Left ventricle myocardium inferior (tissue), 1 donor: Measurements from ENCODE around the gene GPC5. TPM values are rescaled to one million over a fixed set of nuclear protein-coding genes. Genes with fewer than 3 reads are reported as not detected.
"Not testable (repeated sequence)": the region's sequence is repeated elsewhere in the genome, so short reads cannot be mapped to it uniquely, and the experiment has no call there.

Experiments used
- DNase-seq: peaks from one replicate; pipeline ENCODE4 v3.0.0-alpha.2; 2020
- H3K27ac ChIP-seq: fragments of 200-600 bp; replicated peaks from 2 replicates; pipeline ENCODE4 v1.8.0; 2021
- H3K27me3 ChIP-seq: fragments of 200-600 bp; 2 replicates; pipeline ENCODE4 v1.8.0; 2021; ENCODE audit warnings: low read depth
- H3K36me3 ChIP-seq: fragments of 200-600 bp; 2 replicates; pipeline ENCODE4 v1.8.0; 2021
- H3K4me1 ChIP-seq: fragments of 200-600 bp; 2 replicates; pipeline ENCODE4 v1.8.0; 2021
- H3K4me3 ChIP-seq: fragments of 200-600 bp; 2 replicates; pipeline ENCODE4 v1.8.0; 2021; ENCODE audit warnings: mild to moderate bottlenecking, moderate library complexity
- H3K9me3 ChIP-seq: fragments of 200-600 bp; replicated peaks from 2 replicates; pipeline ENCODE4 v1.8.0; 2021
- CTCF ChIP-seq: fragments of 200-600 bp; IDR thresholded peaks from 2 replicates; pipeline ENCODE4 v1.8.0; 2021; ENCODE audit warnings: antibody characterized with exemption, mild to moderate bottlenecking, borderline replicate concordance
- intact Hi-C: fragments of 100-400 bp; cut with micrococcal nuclease; formaldehyde crosslinking; loops from one replicate; pipeline ENCODE4 v1.11.0; 2022
- total RNA-seq: library from RNA; stranded (reverse); fragmentation: NEBNext Ultra II Directional; extraction: Animal tissue kit (Norgen Biotek cat#: 25700); gene quantifications from one replicate; pipeline ENCODE4 v1.2.1, GENCODE V29; 2021
- donor health status: DM: no; HTN: yes; CAD: no; lungs with severe emphysema.

GPC5 gene
- total RNA-seq, 1 donor from 2014 or later: 1.5 TPM

- intact Hi-C loops: no loop called here
- H3K4me1 ChIP-seq: no peaks in the 10 kb centered on the region
- no peaks in the 10 kb centered on the region for H3K36me3 ChIP-seq
- no peak for TF ChIP-seq CTCF
- H3K27me3 ChIP-seq: no peaks in the 10 kb centered on the region
- no peak overlapping the region for H3K27ac ChIP-seq
- no peak for DNase-seq
- no peak overlapping the region for H3K4me3 ChIP-seq
- H3K9me3 ChIP-seq: peaks cover 27% of the 10 kb centered on the region
Observed at GRCh38 chr13:91889641-91890040, 491.2 kb downstream of the GPC5 start.

- H3K9me3 ChIP-seq: peaks cover 27% of the 10 kb centered on the region
- no peaks in the 10 kb centered on the region for H3K36me3 ChIP-seq
- no peak overlapping the region for H3K4me3 ChIP-seq
- no peak for DNase-seq
- TF ChIP-seq CTCF: no peak
- no peaks in the 10 kb centered on the region for H3K4me1 ChIP-seq
- H3K27me3 ChIP-seq: no peaks in the 10 kb centered on the region
- H3K27ac ChIP-seq: no peak overlapping the region
- intact Hi-C loops: no loop called here
Observed at GRCh38 chr13:91891141-91891540, 492.7 kb downstream of the GPC5 start.

GRCh38 chr13:91893040-91893439, 494.6 kb downstream of the GPC5 start:
- no peak overlapping the region for H3K4me3 ChIP-seq
- intact Hi-C loops: no loop called here
- no peaks in the 10 kb centered on the region for H3K36me3 ChIP-seq
- no peaks in the 10 kb centered on the region for H3K4me1 ChIP-seq
- no peaks in the 10 kb centered on the region for H3K27me3 ChIP-seq
- TF ChIP-seq CTCF: no peak
- peaks cover 27% of the 10 kb centered on the region for H3K9me3 ChIP-seq
- no peak for DNase-seq
- no peak overlapping the region for H3K27ac ChIP-seq

GRCh38 chr13:91894316-91894715, 495.9 kb downstream of the GPC5 start:
- Histone ChIP-seq H3K27me3 (no peaks in the 10 kb centered on the region), H3K4me1 (no peaks in the 10 kb centered on the region), H3K4me3 (no peak overlapping the region), H3K27ac (no peak overlapping the region), H3K36me3 (no peaks in the 10 kb centered on the region), H3K9me3 (peaks cover 27% of the 10 kb centered on the region)
- intact Hi-C loops: no loop called here
- DNase-seq: no peak
- no peak for TF ChIP-seq CTCF

GRCh38 chr13:91896547-91896946, 498.1 kb downstream of the GPC5 start:
- TF ChIP-seq CTCF: no peak
- intact Hi-C loops: no loop called here

GRCh38 chr13:91898986-91899385, 500.6 kb downstream of the GPC5 start:
- DNase-seq, H3K4me1 ChIP-seq, H3K27me3 ChIP-seq, H3K4me3 ChIP-seq, H3K27ac ChIP-seq, intact Hi-C loops, H3K36me3 ChIP-seq, H3K9me3 ChIP-seq: not testable (repeated sequence)

More at GRCh38 chr13:91896547-91896946, 498.1 kb downstream of the GPC5 start:
- no peaks in the 10 kb centered on the region for H3K27me3 ChIP-seq
- H3K27ac ChIP-seq: no peak overlapping the region
- H3K4me1 ChIP-seq: no peaks in the 10 kb centered on the region
- H3K36me3 ChIP-seq: no peaks in the 10 kb centered on the region
- H3K9me3 ChIP-seq: peaks cover 27% of the 10 kb centered on the region
- no peak overlapping the region for H3K4me3 ChIP-seq
- no peak for DNase-seq
